Activated CD8-positive, alpha-beta T cell treated with anti-CD3 and anti-CD28 coated beads for 36 hours (primary cell): ENCODE results near the gene PCGF2. TPM values are rescaled to one million over a fixed set of nuclear protein-coding genes. Genes with fewer than 3 reads are reported as not detected.

ENCODE experiments used
- ATAC-seq: fragments of 200-7000 bp; cut with Tn5 transposase; one replicate; pipeline ENCODE4 v1.10.0; 2021; ENCODE audit warnings: mild to moderate bottlenecking, moderate library complexity
- CTCF ChIA-PET: fragments of 350-600 bp; sonication (Branson Sonifier 250); formaldehyde crosslinking; loops from one replicate; lab custom pipeline; 2021; ENCODE audit warnings: antibody characterized with exemption; lab: Charles Lee
- POLR2A ChIA-PET: fragments of 350-600 bp; sonication (Branson Sonifier 250); formaldehyde crosslinking; loops from one replicate; lab custom pipeline; 2021; ENCODE audit warnings: antibody characterized with exemption; lab: Charles Lee
- DNase-seq: peaks from one replicate; pipeline ENCODE4 v3.0.0-alpha.2; 2020
- H3K27ac Mint-ChIP-seq: one replicate; pipeline ENCODE4 v1.8.0; 2021; ENCODE audit warnings: mild to moderate bottlenecking, mixed read lengths
- H3K27me3 Mint-ChIP-seq: one replicate; pipeline ENCODE4 v1.8.0; 2021; ENCODE audit warnings: mixed read lengths
- H3K36me3 Mint-ChIP-seq: one replicate; pipeline ENCODE4 v1.8.0; 2021; ENCODE audit warnings: low read depth, mixed read lengths
- H3K4me1 Mint-ChIP-seq: one replicate; pipeline ENCODE4 v1.8.0; 2021; ENCODE audit warnings: low read depth, mixed read lengths
- H3K4me3 Mint-ChIP-seq: one replicate; pipeline ENCODE4 v1.8.0; 2021; ENCODE audit warnings: mild to moderate bottlenecking, moderate library complexity, mixed read lengths
- H3K9me3 Mint-ChIP-seq: one replicate; pipeline ENCODE4 v1.8.0; 2021; ENCODE audit warnings: mixed read lengths
- CTCF ChIP-seq: fragments of 200-600 bp; IDR thresholded peaks from one replicate; pipeline ENCODE4 v1.8.0; 2022; ENCODE audit warnings: antibody characterized with exemption, mild to moderate bottlenecking
- intact Hi-C: fragments of 100-400 bp; cut with micrococcal nuclease; formaldehyde crosslinking; loops from one replicate; pipeline ENCODE4 v1.10.0; 2022
- total RNA-seq, 2 experiments: library from RNA; stranded (reverse); gene quantifications; one replicate each; pipeline ENCODE4 v1.2.3, GENCODE V29; 2021

Gene PCGF2
- total RNA-seq, 2 experiments from 2014 or later: 0.50 to 1.2 TPM

- peaks cover 39% of the 10 kb centered on the region for H3K4me1 Mint-ChIP-seq
- POLR2A ChIA-PET: interaction anchor here (0.7 to 2.3 kb wide), 22 partner anchors 9 to 401 kb away, joined by 3 to 12 read pairs (median 4); partner anchors contain the start of genes CWC25, LASP1, MLLT6 and RPL23
- peaks cover 28% of the 10 kb centered on the region for H3K36me3 Mint-ChIP-seq
- intact Hi-C loops: no loop called here
- H3K4me3 Mint-ChIP-seq: peak within 1 kb of the TSS; percentile 91
- peaks cover 26% of the 10 kb centered on the region for H3K27me3 Mint-ChIP-seq
- CTCF ChIA-PET: interaction anchor here (0.9 to 2.4 kb wide), 5 partner anchors 18 to 195 kb away, joined by 3 to 8 read pairs (median 4); no protein-coding TSS in a partner anchor
- ATAC-seq: peak; percentile 89
- TF ChIP-seq CTCF: no peak
- DNase-seq: peak; percentile 100
- H3K9me3 Mint-ChIP-seq: no peaks in the 10 kb centered on the region
- H3K27ac Mint-ChIP-seq: peak within 1 kb of the TSS; percentile 96
Measured at GRCh38 chr17:38752308-38753070, 4.4 kb upstream of the PCGF2 start, which contains the start of gene PSMB3. TSS of gene PSMB3 (plus strand) at chr17:38752741. CDS start at chr17:38752827, 86 bp downstream.

DNA sequence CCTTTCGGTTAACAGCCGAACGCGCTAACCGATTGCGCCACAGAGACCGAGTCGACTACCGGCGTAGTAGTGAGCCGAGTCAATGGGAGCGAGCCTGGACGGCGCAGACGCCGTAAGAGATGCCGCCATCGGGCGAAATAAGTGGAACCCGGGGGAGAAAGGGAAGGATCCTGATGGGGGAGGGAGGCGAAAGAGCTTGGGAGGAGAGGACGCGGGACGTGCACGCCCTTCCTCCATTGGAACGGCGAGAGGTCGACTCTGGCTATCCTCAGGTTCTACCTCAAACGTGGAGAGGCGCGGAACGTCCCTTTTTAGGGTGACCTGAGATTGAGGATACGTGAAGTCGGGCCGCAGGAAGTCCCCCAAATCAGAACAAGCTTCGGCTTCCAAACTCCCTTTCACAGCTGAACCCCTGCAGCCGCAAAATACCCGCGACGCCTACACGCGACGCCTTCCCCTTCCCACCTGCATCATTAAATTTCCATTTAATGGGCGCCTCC, 3.7 kb upstream of the PCGF2 start:
- H3K9me3 Mint-ChIP-seq: no peaks in the 10 kb centered on the region
- H3K36me3 Mint-ChIP-seq: peaks cover 28% of the 10 kb centered on the region
- H3K4me1 Mint-ChIP-seq: peaks cover 41% of the 10 kb centered on the region
- intact Hi-C loops: no loop called here
- H3K27me3 Mint-ChIP-seq: peaks cover 27% of the 10 kb centered on the region
- no peak for TF ChIP-seq CTCF
- ATAC-seq (peak; percentile 25), DNase-seq (peak; percentile 88)
- POLR2A ChIA-PET: interaction anchor here (0.7 to 2.3 kb wide), 20 partner anchors 9 to 402 kb away, joined by 3 to 12 read pairs (median 4); partner anchors contain the start of genes CWC25, LASP1, MLLT6 and RPL23
- peak overlapping the region; percentile 96 for H3K27ac Mint-ChIP-seq
- peak overlapping the region; percentile 91 for H3K4me3 Mint-ChIP-seq
- CTCF ChIA-PET: interaction anchor here (0.9 to 2.4 kb wide), 7 partner anchors 18 to 194 kb away, joined by 3 to 8 read pairs (median 4); partner anchors contain the start of gene EPOP

DNA sequence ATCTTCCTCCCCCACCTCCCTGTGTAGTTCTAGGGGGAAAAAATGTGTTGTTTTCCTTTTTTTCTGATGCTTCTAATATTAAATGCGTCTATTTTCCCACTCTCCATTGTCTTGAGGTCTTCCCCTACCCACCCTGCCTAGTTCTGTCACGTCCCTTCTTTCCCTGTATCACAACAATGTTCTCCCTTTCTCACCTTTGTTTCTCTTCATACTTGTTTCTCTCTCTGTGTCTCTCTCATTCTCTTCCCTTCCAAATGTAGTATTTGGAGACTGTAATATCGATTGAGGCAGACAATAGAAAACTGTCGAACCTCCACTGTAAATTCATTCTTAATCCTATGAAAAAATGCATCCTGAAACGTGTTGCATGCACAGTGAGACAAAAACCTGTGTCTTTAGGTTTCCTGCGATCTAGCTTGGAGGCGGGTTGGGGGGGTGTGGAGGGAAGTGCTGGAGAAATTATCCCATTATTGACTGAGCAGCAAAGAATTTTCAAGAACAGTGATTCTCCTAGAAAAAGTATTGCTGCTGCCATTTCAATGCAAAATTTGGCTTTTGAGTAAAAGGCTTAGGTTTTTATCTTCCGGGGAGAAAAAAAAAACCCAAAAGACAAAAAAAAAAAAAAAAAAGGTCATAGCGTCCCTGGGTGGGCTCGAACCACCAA, 3.1 kb upstream of the PCGF2 start:
- intact Hi-C loops: no loop called here
- ChIA-PET CTCF (interaction anchor here (1.1 to 2.7 kb wide), 7 partner anchors 16 to 193 kb away, joined by 3 to 13 read pairs (median 5); partner anchors contain the start of gene EPOP), POLR2A (interaction anchor here (0.6 to 2.3 kb wide), 22 partner anchors 13 to 402 kb away, joined by 3 to 12 read pairs (median 4); partner anchors contain the start of genes CWC25, LASP1, MLLT6 and RPL23)
- H3K27ac Mint-ChIP-seq: peak overlapping the region; percentile 96
- ATAC-seq: no peak
- H3K4me3 Mint-ChIP-seq: peak overlapping the region; percentile 91
- no peaks in the 10 kb centered on the region for H3K9me3 Mint-ChIP-seq
- TF ChIP-seq CTCF: no peak
- no peak for DNase-seq
- H3K4me1 Mint-ChIP-seq: peaks cover 46% of the 10 kb centered on the region
- H3K27me3 Mint-ChIP-seq: peaks cover 33% of the 10 kb centered on the region
- peaks cover 25% of the 10 kb centered on the region for H3K36me3 Mint-ChIP-seq

GRCh38 chr17:38750312-38751121, 2.4 kb upstream of the PCGF2 start:
- ATAC-seq (no peak), DNase-seq (peak; percentile 34)
- Mint-ChIP-seq H3K4me3 (peak overlapping the region; percentile 91), H3K27me3 (peaks cover 40% of the 10 kb centered on the region), H3K27ac (no peak overlapping the region), H3K36me3 (peaks cover 18% of the 10 kb centered on the region), H3K4me1 (peaks cover 47% of the 10 kb centered on the region), H3K9me3 (no peaks in the 10 kb centered on the region)
- ChIA-PET POLR2A (interaction anchor here (0.6 to 2.3 kb wide), 10 partner anchors 15 to 403 kb away, joined by 3 to 7 read pairs (median 4); partner anchors contain the start of genes MLLT6 and RPL23), CTCF (interaction anchor here (1.2 to 2.7 kb wide), 7 partner anchors 11 to 193 kb away, joined by 3 to 13 read pairs (median 5); partner anchors contain the start of gene EPOP)
- intact Hi-C loops: no loop called here
- TF ChIP-seq CTCF: no peak
